Bronchial epithelial cell (primary cell): Measurements from ENCODE around the gene MIER1. TPM values are rescaled to one million over a fixed set of nuclear protein-coding genes. Genes with fewer than 3 reads are reported as not detected.
A peak's percentile ranks its signal among the peaks of the same experiment; 100 is the strongest.
"Not testable (repeated sequence)": the region's sequence is repeated elsewhere in the genome, so short reads cannot be mapped to it uniquely, and the experiment has no call there.

Experiments
- DNase-seq: peaks from one replicate; pipeline ENCODE4 v3.0.0-alpha.2; 2010; ENCODE audit warnings: low read depth
- FAIRE-seq: peaks from 2 replicates; lab custom pipeline; 2011; peaks lifted over from hg19 to GRCh38; lab: Jason Lieb, UNC
- H3K27me3 ChIP-seq: 2 replicates; pipeline ENCODE4 v1.5.1; 2011; ENCODE audit warnings: low read length; ENCODE audit not compliant: control insufficient read depth, insufficient read depth
- H3K36me3 ChIP-seq: 2 replicates; pipeline ENCODE4 v1.5.1; 2011; ENCODE audit warnings: low read length; ENCODE audit not compliant: control insufficient read depth, insufficient read depth
- H3K4me3 ChIP-seq: 2 replicates; pipeline ENCODE4 v1.5.1; 2011; ENCODE audit warnings: mild to moderate bottlenecking, low read depth, low read length, control low read depth
- total RNA-seq: library from RNA; depleted of rRNA; stranded (reverse); fragments of >200 nt; gene quantifications from 2 replicates; pipeline ENCODE4 v1.2.1, GENCODE V29; 2014
- TF ChIP-seq, protein P1 (sequence below): IDR thresholded peaks from 2 replicates; pipeline ENCODE4 v1.5.1; 2011; ENCODE audit warnings: mild to moderate bottlenecking, moderate library complexity, low read length, control low read depth, inconsistent platforms; ENCODE audit not compliant: insufficient read depth, severe bottlenecking

MIER1 gene
- 16.8 and 21.5 TPM in 2 replicates for total RNA-seq

DNA sequence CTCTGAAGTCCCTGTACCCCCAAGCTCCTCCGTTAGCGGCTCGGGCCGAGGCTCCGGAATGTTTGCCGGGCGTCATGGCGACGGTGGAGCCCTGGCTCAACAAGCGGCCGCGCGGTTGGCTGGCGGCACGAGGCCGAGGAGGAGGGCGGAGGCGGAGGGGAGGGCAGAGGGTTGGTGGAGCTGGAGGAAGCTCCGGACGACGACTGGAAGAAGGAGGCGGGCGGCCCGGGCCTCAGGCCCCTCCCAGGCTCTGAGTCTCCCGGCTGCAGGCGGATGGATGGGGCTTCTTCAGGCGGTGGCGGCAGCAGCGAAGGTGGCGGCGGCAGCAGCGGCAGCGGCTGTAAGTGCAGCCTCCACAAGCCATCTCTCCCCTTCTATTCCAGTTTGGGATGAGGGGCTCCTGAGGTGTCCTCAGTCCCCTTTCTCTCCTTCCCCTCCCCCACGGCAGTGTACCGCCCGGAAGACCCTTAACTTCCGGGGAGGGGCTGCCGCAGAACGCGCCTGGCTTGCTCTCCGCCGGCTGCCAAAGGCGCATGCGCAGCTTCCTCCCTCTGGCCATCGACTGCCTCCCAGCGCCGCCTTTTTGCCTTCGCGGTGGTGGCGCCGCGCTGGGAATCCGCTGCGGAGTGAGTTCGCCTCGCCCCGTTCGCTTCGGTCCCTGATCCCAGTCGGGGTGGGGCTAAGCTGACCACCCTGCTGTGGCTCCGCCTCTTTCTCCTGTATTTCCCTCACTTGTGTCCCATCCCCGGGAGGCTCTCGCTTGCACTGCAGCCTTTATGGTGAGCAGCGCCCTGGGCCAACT is at the start of gene MIER1, which contains the start of gene DNAI4:
Gene MIER1 (plus strand): TSS at position 235 of the 802 bp plus-strand sequence. CDS start 39 bp downstream, at position 274.
Gene DNAI4 (minus strand): TSS at position 101 of the 802 bp plus-strand sequence. CDS start 25 bp downstream, at position 76.
- no peak for FAIRE-seq
- TF ChIP-seq, protein P1, sequence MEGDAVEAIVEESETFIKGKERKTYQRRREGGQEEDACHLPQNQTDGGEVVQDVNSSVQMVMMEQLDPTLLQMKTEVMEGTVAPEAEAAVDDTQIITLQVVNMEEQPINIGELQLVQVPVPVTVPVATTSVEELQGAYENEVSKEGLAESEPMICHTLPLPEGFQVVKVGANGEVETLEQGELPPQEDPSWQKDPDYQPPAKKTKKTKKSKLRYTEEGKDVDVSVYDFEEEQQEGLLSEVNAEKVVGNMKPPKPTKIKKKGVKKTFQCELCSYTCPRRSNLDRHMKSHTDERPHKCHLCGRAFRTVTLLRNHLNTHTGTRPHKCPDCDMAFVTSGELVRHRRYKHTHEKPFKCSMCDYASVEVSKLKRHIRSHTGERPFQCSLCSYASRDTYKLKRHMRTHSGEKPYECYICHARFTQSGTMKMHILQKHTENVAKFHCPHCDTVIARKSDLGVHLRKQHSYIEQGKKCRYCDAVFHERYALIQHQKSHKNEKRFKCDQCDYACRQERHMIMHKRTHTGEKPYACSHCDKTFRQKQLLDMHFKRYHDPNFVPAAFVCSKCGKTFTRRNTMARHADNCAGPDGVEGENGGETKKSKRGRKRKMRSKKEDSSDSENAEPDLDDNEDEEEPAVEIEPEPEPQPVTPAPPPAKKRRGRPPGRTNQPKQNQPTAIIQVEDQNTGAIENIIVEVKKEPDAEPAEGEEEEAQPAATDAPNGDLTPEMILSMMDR: peak; percentile 1
- peak; percentile 93 for DNase-seq
- no peaks in the 10 kb centered on the region for H3K36me3 ChIP-seq
- no peaks in the 10 kb centered on the region for H3K27me3 ChIP-seq
- H3K4me3 ChIP-seq: peak within 1 kb of the TSS; percentile 87

DNA sequence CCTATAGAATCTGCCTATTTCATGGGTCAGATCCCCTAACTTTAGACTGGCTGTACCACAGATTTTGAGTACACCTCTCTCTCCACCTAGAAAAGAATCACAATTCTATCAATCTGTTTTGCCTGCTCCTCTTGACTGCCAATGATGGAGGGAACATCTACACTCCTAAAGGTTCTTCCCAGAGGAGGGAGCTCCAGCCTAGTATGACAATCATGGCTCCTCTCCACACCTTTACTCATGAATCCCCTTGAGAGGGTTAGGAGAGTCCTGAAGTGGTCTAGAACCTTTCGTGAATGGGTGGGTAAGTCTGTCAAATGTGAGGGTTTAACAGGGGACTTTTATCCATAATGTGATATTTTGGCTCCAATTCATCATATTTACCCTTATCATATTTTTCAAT is 48.1 kb upstream of the MIER1 start:
- no peak overlapping the region for H3K4me3 ChIP-seq
- H3K36me3 ChIP-seq: no peaks in the 10 kb centered on the region
- no peaks in the 10 kb centered on the region for H3K27me3 ChIP-seq
- FAIRE-seq (no peak), DNase-seq (no peak)
- TF ChIP-seq, protein P1: no peak

DNA sequence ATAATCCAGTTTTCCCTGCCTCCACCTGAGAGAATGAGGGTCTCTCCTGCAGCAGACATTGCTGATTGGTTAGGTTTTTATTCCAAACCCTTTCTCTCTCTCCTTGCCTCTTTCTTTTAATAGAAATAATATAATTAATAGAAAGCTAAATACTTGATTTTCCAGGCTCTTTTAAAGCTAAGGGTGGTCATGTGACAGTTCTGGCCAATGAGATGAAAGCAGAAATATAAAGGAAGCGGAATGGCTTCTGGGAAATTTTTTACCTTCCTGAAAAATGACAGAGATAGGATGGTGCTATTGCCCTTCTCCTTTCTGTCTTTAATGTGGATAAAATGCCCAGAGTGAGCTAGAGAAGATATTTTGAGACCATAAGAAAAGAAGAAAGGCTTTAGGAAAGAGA is 35.8 kb upstream of the MIER1 start:
- FAIRE-seq (no peak), DNase-seq (no peak)
- Histone ChIP-seq H3K27me3 (no peaks in the 10 kb centered on the region), H3K36me3 (no peaks in the 10 kb centered on the region), H3K4me3 (no peak overlapping the region)
- TF ChIP-seq, protein P1: no peak

DNA sequence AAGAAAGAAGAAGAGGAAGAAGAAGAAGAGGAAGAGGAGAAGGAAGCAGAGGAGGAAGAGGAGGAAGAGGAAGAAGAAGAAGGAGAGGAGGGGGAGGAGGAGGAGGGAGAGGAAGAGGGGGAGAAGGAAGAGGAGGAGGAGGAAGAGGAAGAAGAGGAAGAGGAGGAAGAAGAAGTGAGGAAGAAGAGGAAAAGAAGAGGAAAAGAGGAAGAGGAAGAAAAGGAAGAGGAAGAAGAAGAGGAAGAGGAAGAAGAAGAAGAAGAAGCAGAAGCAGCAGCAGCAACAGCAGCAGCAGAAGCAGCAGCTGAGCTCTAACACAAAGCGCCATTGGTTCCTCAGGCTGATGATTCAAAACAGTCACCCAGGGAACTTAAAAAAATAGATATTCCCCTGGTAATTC is 34.2 kb upstream of the MIER1 start:
- DNase-seq (no peak), FAIRE-seq (no peak)
- H3K4me3 ChIP-seq: no peak overlapping the region
- no peaks in the 10 kb centered on the region for H3K36me3 ChIP-seq
- no peaks in the 10 kb centered on the region for H3K27me3 ChIP-seq
- TF ChIP-seq, protein P1: no peak

DNA sequence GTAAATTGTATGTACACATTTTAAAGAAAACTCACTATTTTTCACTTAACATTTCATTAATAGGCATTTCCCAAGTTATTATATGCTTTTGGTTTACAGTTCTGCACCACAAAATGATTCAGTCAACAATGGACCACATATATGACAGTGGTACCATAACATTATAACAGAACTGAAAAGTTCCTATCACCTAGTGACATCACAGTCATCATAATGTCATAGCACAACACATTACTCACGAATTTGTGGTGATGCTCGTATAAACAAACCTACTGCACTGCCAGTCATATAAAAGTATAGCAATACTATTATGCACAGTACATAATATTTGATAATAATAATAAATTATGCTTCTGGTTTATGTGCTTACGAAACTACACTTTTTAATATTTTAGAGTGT is 31.1 kb upstream of the MIER1 start:
- Histone ChIP-seq H3K36me3 (no peaks in the 10 kb centered on the region), H3K27me3 (no peaks in the 10 kb centered on the region), H3K4me3 (no peak overlapping the region)
- no peak for FAIRE-seq
- TF ChIP-seq, protein P1: no peak
- DNase-seq: no peak

DNA sequence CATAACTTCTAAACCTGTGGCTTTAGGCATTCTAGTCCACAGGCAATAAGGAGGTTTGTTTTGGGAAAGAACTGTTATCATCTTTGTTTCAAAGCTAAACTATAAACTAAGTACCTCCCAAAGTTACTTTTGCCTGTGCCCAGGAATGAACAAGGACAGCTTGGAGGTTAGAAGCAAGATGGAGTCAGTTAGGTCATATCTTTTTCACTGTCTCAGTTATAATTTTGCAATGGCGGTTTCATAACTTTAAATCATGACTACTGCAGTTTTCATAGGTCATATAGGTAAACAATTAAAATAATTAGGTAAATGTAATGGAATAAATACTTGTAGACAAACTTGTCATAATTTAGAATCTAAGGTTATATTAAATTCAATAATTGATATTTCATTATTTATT is 9.6 kb upstream of the MIER1 start:
- not testable (repeated sequence) for H3K4me3 ChIP-seq, H3K27me3 ChIP-seq, DNase-seq, H3K36me3 ChIP-seq, FAIRE-seq
